ENCODE results near the gene STK32C.

The STK32C gene

GRCh38 chr10:132292287-132293200 is 15.2 kb downstream of the STK32C start:
- H3K4me3 ChIP-seq (ENCODE audit: low read depth, low read length) = no peak overlapping the region
- DNase-seq (ENCODE audit: low read depth) = no peak

DNA sequence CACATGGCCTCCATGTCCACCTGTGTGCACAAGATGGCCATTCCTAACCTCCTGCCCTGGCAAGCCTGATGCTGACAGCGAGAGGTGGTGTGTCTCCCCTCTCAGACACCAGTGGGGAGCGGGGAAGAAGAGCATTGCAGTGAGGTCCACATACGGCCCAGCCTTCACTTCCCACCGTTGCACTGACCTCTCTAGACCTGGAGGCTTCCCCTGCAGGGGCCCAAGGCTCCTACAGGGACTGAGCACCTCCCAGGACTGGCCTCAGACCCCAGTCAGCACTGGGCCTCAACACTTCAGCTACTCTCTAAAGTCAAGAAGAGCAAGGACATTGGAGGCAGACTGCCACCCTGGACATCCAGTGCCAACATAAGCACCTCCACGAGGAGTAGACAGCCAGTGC is 15.9 kb downstream of the STK32C start:
- no peak overlapping the region for H3K4me3 ChIP-seq (ENCODE audit: low read depth, low read length)
- DNase-seq (ENCODE audit: low read depth) = no peak

- no peak for DNase-seq (ENCODE audit: low read depth)
- H3K4me3 ChIP-seq (ENCODE audit: low read depth, low read length) = no peak overlapping the region
Measured at GRCh38 chr10:132290631-132291030, 17.1 kb downstream of the STK32C start.

DNA sequence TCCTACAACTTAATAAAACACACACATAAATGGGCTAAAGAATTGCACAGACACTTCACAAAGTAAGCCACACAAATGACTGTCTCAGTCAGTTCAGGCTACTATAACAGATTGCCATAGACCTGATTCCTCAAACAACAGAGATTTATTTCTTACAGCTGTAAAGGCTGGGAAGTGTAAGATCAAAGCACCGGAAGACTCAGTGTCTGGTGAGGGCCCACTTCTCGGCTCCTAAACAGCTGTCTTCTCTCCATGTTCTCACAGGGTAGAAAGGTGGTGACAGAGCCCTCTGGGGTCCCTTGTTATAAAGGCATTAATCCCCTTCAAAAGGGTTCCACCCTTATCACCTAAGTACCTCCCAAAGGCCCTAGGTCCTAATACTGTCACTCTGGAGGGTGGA is 18.3 kb downstream of the STK32C start:
- no peak overlapping the region for H3K4me3 ChIP-seq (ENCODE audit: low read depth, low read length)
- DNase-seq (ENCODE audit: low read depth) = no peak

DNA sequence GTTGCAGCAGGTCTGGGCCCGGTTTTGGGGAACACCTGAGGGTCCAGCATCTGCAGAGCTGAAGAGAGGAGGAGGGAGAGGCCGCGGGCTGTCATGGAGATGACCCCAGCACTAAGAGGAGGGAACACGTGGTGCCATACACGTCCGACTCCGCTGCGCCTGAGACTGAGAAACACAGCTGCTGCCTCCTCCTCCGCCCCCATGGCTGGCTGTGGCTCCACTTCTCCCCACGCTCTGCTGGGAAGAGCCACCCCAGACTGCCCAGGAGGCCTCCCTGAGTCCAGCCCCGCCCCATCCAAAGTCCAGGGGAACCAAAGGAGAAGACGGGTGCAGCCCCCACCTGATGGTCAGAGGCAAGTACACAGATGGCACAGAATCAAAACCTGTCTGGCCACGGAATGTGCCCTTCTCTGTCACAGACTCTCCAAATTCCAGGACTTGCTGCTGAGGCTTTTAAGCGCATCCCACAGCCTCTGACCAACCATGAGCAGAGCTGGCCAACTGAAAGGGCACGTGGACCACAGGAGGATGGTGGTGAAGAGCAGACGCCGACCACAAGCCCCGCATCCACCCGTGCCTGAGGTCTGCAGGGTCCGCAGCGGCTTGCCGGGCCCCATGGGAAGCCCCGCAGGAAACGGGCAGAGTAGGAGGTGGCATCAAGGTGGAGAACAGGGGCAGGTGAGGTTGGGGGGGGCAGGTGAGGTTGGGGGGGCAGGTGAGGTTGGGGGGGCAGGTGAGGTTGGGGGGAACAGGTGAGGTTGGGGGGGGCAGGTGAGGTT is 24.0 kb downstream of the STK32C start:
- DNase-seq (ENCODE audit: low read depth) = no peak
- H3K4me3 ChIP-seq (ENCODE audit: low read depth, low read length) = no peak overlapping the region

GRCh38 chr10:132282667-132283603 is 24.8 kb downstream of the STK32C start:
- no peak overlapping the region for H3K4me3 ChIP-seq (ENCODE audit: low read depth, low read length)
- DNase-seq (ENCODE audit: low read depth) = no peak

- H3K4me3 ChIP-seq (ENCODE audit: low read depth, low read length) = no peak overlapping the region
- DNase-seq (ENCODE audit: low read depth) = no peak
Measured at GRCh38 chr10:132281915-132282666, 25.7 kb downstream of the STK32C start.

DNA sequence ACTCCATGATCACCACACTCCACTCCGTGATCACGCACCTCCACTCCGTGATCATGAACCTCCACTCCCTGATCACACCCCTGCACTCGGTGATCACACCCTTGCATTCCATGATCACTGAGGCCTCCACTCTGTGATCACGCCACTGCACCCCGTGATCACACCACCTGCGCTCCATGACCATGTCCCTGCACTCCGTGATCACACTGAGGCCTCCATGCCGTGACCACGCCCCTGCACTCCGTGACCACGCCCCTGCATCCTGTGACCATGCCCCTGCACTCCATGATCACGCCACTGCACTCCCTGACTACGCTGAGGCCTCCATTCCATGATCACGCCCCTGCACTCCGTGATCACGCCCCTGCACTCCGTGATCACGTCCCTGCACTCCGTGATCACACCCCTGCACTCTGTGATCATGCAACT is 27.1 kb downstream of the STK32C start:
- H3K4me3 ChIP-seq (ENCODE audit: low read depth, low read length) = no peak overlapping the region
- no peak for DNase-seq (ENCODE audit: low read depth)

DNA sequence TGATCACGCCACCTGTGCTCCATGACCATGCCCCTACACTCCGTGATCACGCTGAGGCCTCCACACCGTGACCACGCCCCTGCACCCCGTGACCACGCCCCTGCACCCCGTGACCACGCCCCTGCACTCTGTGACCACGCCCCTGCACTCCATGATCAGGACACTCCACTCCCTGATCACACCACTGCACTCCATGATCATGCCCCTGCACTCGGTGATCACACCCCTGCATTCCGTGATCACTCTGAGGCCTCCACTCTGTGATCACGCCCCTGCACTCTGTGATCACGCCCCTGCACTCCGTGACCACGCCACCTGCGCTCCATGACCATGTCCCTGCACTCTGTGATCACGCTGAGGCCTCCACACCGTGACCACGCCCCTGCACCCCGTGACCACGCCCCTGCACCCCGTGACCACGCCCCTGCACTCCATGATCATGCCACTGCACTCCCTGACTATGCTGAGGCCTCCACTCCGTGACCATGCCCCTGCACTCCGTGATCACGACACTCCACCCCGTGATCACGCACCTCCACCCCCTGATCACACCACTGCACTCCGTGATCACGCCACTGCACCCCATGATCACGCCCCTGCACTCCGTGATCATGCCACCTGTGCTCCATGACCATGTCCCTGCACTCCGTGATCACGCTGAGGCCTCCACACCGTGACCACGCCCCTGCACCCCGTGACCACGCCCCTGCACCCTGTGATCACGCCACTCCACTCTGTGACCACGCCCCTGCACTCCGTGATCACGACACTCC is 27.7 kb downstream of the STK32C start:
- H3K4me3 ChIP-seq (ENCODE audit: low read depth, low read length) = no peak overlapping the region
- DNase-seq (ENCODE audit: low read depth) = no peak

GRCh38 chr10:132277311-132277741 is 30.4 kb downstream of the STK32C start:
- no peak for DNase-seq (ENCODE audit: low read depth)

GRCh38 chr10:132276706-132277105 is 31.0 kb downstream of the STK32C start:
- no peak overlapping the region for H3K4me3 ChIP-seq (ENCODE audit: low read depth, low read length)
- no peak for DNase-seq (ENCODE audit: low read depth)

More at GRCh38 chr10:132277311-132277741, 30.4 kb downstream of the STK32C start:
- H3K4me3 ChIP-seq (ENCODE audit: low read depth, low read length) = no peak overlapping the region

GRCh38 chr10:132276179-132276675 is 31.5 kb downstream of the STK32C start:
- no peak for DNase-seq (ENCODE audit: low read depth)
- H3K4me3 ChIP-seq (ENCODE audit: low read depth, low read length) = no peak overlapping the region

DNA sequence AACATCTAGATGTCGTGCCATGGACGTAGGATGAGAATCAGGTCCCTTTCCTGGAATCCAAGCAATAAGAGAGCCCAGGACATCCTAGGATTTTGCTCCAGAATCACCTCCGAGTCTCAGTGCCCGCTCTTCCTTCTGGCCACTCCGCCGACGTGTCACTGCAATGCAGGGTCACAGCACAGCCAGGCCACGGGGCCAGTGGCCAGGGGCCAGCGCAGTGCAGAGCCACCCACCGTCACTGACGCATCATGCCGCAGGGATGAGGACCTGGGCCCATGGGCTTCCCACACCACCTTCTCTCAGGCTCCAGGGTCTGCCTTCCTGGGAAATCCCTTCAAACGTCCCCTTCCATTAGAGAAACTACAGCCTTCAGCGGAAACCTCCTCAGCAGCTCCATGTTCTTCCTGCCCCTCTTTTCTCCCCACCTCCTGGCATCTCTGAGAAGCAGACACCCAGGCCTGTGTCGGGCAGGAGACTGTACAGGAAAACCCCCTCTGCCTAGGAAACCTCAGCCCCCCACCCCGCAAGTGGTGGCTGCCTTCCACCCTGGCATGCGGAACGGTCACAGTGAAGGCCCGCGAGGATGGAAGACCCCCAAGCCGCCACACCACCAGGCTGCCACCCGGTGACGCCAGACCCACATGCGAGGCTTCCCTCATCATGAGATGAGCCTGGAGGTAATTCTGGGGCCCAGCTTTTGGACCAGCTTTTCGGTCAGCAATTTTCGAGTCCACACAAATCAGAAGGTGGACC is 32.1 kb downstream of the STK32C start:
- no peak overlapping the region for H3K4me3 ChIP-seq (ENCODE audit: low read depth, low read length)
- DNase-seq (ENCODE audit: low read depth) = no peak

DNA sequence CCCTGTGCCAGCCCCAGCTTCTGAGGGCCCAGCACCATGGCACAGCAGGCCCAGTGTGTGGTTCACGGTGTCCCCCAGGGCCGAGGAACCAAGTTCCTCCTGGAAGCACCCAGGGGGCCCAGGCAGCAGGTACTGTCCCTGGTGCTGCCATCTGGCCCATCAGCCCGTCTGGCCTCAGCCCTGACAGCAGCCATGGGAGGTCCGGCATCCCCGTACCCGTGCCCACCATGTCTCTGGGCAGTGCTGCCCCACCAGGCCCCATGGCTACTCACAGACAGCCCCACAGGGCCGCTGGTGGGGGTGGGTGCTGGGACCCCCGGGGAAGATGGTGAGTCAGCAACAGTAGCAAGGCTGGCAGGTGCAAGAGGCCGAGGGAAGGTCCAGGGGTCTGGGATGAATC is 32.8 kb downstream of the STK32C start:
- no peak overlapping the region for H3K4me3 ChIP-seq (ENCODE audit: low read depth, low read length)
- DNase-seq (ENCODE audit: low read depth) = no peak

DNA sequence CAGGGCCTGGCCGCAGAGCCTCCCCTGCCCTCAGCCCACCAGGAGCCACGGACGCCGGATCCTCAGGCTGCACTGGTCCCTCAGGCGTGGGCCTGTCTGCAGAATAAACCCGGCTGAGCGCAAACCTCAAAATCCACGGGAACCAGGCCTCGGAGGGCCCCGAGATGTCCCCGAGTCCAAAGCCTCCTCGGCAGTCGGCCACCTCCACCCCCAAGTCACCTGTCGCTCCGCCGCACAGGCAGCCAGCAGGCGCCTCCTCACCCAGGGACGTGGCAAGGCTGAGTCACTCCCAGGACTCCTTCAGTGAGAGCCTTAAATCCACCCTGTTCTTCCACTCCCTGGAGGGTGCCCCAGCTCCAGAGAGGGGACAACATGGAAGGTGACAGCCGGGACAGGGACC is 33.2 kb downstream of the STK32C start:
- no peak overlapping the region for H3K4me3 ChIP-seq (ENCODE audit: low read depth, low read length)
- no peak for DNase-seq (ENCODE audit: low read depth)

DNA sequence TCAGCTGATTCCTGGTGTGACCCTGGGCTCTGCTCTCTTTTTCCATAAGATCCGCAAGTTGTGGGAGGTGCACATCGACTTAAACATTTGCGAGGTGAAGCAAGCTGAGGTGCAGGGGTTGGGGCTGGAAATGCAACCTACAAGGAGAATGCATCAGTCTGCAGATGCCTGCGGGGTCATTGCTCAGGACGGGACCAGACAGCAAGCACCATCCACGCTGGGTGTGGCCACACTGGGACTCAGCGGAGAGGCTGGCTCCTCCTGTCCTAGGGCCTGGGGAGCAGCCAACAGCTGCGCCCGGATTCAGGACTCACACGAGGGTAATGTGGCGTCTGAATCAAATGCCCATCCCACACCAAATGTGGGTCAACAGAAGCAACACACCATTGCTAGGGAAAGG is 33.8 kb downstream of the STK32C start:
- no peak overlapping the region for H3K4me3 ChIP-seq (ENCODE audit: low read depth, low read length)
- no peak for DNase-seq (ENCODE audit: low read depth)

DNA sequence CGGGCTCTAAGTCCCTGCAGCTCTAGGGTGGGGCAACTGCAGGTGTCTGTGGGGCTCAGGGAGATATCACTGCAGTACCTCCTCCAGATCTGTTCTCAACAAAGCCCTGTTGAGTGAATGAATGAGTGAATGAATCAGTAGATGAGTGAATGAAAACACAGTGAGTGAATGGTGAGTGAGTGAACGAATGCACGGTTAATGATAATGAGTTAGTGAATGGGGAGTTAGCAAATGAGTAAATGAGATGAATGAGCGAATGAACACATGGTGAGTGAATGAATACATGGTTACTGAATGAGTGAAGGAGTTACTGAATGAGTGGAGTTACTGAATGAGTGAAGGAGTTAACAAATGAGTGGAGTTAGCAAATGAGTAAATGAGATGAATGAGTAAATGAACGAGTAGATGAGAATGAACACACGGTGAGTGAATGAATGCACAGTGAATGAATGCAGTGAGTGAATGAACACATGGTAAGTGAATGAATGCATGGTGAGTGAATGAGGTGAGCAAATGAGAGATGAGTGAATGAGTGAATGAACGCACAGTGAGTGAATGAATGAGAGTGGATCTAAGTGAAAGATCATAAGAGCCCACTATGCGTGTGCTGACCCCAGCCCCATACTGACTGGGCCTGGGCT is 34.3 kb downstream of the STK32C start:
- no peak for DNase-seq (ENCODE audit: low read depth)
- no peak overlapping the region for H3K4me3 ChIP-seq (ENCODE audit: low read depth, low read length)
